Measurements from ENCODE around the gene MSI2.
"Not testable (repeated sequence)": the region's sequence is repeated elsewhere in the genome, so short reads cannot be mapped to it uniquely, and the experiment has no call there.

- not testable (repeated sequence) for TF ChIP-seq CTCF (conservative IDR thresholded peaks at IDR 0.05; ENCODE audit: low read length); EZH2phosphoT487 (IDR thresholded peaks at IDR 0.05; ENCODE audit: borderline replicate concordance)
Measured at GRCh38 chr17:57300592-57300991, 44.3 kb downstream of the MSI2 start.
